ENCODE data around the gene SMIM5.

GRCh38 chr17:75632428-75632827, 806 bp upstream of the SMIM5 start:
- TF ChIP-seq CTCF (IDR thresholded peaks at IDR 0.05) (no peak), POLR2A (IDR thresholded peaks at IDR 0.05) (no peak)
